HG03558 (cell line): ENCODE measurements around the gene NXNL1.
"Not testable (repeated sequence)": the region's sequence is repeated elsewhere in the genome, so short reads cannot be mapped to it uniquely, and the experiment has no call there.

Experiments used
- ATAC-seq: cut with Tn5 transposase; IDR thresholded peaks from one replicate; pipeline ENCODE4 v1.9.1; 2021; ENCODE audit warnings: moderate number of reproducible peaks; ENCODE audit not compliant: unreplicated experiment; ENCODE audit errors: extremely low read depth

Gene NXNL1

GRCh38 chr19:17487284-17488121 is 26.8 kb upstream of the NXNL1 start:
- ATAC-seq = no peak

DNA sequence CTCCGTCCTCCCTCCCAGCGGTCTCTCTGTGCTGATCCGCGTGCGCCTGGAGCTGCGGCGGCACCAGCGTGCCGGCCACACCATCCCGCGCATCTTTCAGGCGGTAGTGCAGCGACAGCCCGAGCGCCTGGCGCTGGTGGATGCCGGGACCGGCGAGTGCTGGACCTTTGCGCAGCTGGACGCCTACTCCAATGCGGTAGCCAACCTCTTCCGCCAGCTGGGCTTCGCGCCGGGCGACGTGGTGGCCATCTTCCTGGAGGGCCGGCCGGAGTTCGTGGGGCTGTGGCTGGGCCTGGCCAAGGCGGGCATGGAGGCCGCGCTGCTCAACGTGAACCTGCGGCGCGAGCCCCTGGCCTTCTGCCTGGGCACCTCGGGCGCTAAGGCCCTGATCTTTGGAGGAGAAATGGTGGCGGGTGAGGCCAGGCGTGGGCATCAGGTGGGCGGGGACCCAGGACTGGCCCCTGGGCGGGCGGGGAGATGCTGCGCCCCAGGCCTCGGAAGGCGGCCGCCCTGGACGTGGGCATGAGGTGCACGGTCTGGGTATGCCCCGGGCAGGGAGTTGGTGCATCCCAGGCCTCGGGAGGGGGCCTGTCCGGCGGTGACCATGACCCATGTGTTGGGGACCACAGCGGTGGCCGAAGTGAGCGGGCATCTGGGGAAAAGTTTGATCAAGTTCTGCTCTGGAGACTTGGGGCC is 26.0 kb upstream of the NXNL1 start:
- no peak for ATAC-seq

DNA sequence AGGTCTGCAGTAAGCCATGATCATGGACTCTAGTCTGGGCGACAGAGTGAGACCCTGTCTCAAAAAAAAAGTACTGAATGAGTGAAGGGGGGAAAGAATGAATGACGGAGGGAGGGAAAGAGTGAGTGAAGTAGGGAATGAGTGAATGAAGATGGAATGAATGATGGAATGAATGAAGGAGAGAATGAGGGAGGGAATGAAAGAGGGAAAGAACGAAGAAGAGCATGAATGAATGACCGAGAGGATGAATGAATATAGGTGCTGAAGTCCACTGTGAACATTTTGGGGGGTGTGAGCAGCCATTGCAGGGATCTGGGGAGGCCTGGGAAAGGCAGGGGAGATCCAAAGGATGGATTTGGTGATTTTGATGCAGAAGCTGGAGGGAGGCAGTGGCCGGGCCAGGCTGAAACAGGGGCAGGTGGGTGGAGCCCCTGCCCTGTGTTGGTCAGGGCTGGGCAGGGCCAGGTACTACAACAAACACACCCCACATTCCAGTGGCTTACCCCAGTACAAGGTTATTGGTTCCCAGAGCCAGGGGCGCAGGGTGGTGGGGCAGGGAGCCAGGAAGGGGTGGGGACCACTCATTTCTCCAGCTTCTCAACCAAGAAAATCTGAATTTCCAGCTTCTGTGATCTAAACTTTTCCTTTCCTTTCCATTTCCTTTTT is 23.9 kb upstream of the NXNL1 start:
- ATAC-seq = no peak

- no peak for ATAC-seq
These were observed 22.9 kb upstream of the NXNL1 start for GRCh38 chr19:17483605-17484002.

- ATAC-seq = no peak
These were observed 22.3 kb upstream of the NXNL1 start for GRCh38 chr19:17482877-17483604.

DNA sequence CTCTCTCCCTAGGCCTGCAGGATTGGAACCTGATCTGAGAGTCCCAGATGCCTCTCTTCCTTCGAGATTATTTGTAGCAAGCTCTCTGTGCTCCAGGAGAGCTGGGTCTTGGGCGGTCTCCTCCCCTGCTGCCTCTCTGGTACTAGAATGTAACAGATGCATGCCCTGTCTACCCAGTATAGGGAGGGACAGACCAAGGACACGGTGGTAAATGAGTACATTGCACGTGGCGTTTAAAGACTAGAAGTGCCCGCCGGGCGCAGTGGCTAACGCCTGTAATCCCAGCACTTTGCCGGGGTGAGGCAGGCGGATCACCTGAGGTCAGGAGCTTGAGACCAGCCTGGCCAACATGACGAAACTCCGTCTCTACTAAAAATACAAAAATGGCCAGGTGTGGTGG is 21.3 kb upstream of the NXNL1 start:
- no peak for ATAC-seq

- no peak for ATAC-seq
These were observed 18.6 kb upstream of the NXNL1 start for GRCh38 chr19:17479325-17479791.

DNA sequence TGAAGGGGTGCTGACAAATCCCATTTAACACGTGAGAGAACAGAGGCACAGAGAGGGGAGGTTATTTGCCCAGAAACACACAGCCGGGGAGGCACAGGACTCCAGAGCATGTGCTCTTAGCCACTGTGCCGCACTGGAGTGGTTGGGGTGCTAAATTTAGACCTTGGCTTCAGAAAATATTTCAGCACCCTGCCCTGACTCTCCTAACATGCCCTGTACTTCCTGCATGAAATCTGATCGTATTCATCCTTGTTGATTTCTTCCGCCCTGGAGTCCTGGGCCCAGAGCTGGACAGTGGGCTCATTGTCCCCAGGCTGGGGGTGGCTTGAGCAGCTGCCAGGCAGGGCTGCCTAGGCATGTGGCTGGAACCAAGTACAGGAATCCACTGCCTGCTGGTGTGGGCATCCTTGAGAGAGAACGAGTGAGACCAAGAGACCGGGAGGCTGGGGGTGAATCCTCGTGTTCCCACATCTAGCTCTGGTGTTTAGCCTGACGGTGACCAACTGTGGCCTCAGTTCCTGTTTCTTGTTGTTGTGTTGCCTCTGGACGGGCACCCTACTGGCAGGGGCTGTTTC is 14.9 kb upstream of the NXNL1 start:
- ATAC-seq = no peak

GRCh38 chr19:17475011-17475540 is 14.3 kb upstream of the NXNL1 start:
- not testable (repeated sequence) for ATAC-seq

GRCh38 chr19:17473041-17473440 is 12.3 kb upstream of the NXNL1 start:
- ATAC-seq = no peak

DNA sequence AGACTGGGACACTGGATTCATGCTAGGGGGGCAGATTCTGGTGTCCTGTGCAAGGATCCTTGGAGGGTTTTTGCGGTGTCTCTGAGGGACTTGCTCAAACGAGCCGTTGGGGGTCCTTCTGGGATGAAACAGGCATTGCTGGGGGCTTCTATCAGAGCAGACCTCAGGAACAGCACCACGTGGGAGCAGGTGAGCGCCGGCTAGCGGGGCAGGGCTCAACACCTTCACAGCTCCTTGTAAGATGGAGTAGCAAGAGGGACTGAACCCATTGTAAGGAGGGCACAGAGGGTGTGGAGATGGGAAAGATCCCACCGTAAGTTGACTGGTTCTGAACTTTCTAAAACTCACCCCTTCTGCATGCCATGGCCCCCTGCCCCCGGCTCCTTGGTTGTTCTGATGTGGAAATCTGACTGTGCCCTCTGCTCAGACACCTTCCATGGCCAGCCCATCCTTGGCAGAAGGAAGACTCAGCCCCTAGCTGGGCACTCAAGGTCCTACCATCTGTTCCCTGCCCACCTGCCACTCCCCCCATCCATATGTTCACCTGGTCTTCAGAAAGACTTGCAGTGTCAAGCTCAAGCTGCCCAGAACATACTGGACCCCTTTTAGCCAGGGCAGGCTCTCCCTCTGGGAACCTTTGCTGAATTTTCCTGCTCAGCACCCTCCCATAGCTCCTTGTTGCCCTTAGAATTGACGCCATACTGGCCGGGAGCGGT is 10.8 kb upstream of the NXNL1 start:
- ATAC-seq = no peak

GRCh38 chr19:17470068-17470841 is 9.5 kb upstream of the NXNL1 start, which contains the start of gene SLC27A1:
SLC27A1 (plus strand) TSS chr19:17470524; CDS start chr19:17470541, 17 bp downstream.
- ATAC-seq = peak; percentile 43

DNA sequence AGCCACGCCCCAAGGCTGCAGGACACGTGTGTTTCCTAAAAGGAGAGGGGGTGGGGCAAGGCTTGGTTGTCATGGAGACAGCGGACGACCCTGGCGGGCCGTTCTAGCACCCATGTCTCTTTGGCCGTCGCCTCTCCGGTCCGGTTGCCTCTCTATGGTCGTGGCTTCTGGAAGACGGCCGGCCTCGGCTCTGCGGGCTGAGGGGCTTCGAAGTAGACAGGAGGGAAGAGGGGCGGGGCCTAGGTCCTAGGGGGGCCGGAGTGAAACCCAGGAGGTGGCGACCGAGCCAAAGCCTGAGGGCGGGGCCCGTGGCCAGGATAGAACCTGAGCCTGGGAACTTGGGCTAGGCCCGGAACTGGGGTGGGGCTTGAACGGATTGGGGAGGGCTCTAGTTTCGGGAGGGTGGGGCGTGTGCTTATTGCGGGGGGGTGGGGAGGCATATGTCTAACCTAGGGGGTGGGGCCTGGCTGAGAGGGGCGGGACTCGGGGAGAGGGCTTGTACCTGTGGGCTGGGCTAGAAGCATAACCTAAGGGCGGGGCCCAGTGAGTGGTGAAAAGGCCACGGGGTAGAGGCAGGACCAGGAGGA is 8.8 kb upstream of the NXNL1 start:
- peak; percentile 33 for ATAC-seq

DNA sequence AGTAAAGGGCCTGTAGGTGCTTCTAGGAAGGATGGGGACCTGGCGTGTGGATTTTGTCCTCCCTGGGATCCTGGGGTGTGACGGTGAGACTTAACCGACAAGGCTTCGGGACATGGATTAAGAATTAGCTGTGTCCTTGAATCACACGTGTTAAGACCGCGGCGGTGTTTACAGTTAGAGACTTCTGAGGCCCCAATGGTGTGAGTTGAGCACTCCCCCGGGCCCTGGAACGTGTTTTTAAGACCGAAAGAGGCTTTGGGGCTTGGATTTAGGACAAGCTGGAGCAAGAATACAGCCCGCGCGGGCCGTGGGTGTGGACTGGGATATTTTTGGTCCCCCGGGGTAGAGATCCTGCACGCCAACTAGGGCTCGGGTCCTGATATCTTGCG is 8.4 kb upstream of the NXNL1 start:
- no peak for ATAC-seq

DNA sequence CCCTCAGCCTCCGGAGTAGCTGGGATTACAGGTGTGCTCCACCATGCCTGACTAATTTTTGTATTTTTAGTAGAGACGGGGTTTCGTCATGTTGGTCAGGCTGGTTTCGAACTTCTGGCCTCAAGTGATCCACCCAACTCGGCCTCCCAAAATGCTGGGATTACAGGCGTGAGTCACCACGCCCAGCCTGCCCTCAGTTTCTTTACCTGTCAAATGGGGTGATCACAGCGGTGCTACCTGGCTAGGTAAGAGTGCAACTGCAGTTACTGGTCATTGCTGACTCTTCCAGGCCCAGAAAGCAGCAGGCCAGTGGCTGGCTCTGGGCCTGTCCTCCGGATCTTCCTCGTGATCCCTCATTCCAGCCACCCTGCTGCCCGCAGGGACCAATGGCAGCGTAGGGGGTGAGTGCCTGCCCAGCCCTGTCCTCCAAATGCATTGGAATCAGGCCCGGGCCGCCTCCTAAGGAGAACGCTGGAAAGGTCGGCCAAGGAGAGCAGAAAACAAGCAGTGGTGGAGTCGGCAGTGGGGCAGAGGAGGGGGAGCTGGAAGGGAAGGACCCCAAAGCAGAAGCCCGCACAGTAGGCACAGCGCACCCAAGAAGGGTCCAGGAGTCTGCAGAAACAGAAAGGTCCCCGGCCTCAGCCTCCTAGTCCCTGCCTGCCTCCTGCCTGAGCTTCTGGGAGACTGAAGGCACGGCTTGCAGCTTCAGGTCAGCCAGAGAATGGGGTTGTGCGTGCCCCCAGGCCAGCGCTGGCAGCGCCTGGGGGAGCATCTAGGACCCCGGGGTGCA is 7.8 kb upstream of the NXNL1 start:
- no peak for ATAC-seq

DNA sequence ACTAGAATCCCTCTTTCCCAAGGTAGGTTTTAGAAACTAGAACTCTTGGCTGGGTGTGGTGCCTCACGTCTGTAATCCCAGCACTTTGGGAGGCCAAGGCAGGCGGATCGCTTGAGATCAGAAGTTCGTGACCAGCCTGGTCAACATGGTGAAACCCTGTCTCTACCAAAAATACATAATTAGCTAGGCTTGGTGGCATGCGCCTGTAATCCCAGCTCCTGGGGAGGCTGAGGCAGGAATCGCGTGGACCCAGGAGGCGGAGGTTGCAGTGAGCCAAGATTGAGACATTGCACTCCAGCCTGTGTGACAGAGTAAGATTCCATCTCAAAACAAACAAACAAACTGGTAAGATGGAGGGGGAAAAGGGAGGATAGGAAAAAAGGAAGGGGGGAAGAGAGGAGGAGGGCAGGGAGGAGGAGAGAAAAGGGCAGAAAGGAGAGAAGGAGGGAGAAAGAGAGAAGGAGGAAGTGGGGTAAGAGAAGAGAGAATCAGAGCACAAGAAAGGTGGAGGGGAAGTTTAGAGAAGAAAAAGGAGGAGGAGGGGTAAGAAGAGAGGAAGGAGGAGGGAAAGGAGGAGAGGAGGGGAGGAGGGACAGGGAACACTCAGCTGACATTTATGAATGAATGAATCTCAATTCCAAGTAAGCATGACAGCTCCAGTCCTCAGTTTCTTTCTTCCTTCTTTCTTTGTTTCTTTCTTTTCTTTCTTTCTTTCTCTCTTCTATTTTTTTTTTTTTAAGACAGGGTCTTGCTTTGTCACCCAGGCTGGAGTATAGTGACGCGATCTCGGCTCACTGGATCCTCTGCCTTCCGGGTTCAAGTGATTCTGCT is 7.0 kb upstream of the NXNL1 start:
- no peak for ATAC-seq
